IMR-90 (cell line): ENCODE results near the gene ADIG. TPM values are rescaled to one million over a fixed set of nuclear protein-coding genes. Genes with fewer than 3 reads are reported as not detected.

ENCODE experiments used
- ATAC-seq: fragments of 200-7000 bp; cut with Tn5 transposase; 2 replicates; pipeline ENCODE4 v1.9.1; 2020; ENCODE audit warnings: low read depth, mild to moderate bottlenecking, moderate library complexity
- BruUV-seq: library from RNA; stranded (reverse); fragments of 400-500 nt; replicated peaks from 2 replicates; lab custom pipeline; 2021; lab: Mats Ljungman, UMichigan
- CTCF ChIA-PET: fragments of 300-600 bp; formaldehyde crosslinking; extraction: SDS; loops from one replicate; lab custom pipeline; 2021; ENCODE audit warnings: antibody characterized with exemption; lab: Yijun Ruan, JAX
- POLR2A ChIA-PET: fragments of 300-600 bp; sonication (Branson Sonifier 250); formaldehyde crosslinking; loops from one replicate; lab custom pipeline; 2022; ENCODE audit warnings: antibody characterized with exemption; ENCODE audit not compliant: unreplicated experiment; lab: Charles Lee
- DNase-seq: peaks from one replicate; pipeline ENCODE4 v3.0.0; 2013
- H2AFZ ChIP-seq: replicated peaks from 2 replicates; pipeline ENCODE3; 2013; ENCODE audit warnings: low read length, mild to moderate bottlenecking; ENCODE audit not compliant: poor library complexity
- H2AK5ac ChIP-seq: 2 replicates; pipeline ENCODE4 v1.6.1; 2013; ENCODE audit warnings: low read depth, low read length, inconsistent platforms
- H2AK9ac ChIP-seq: replicated peaks from 2 replicates; pipeline ENCODE3; 2013; ENCODE audit warnings: mild to moderate bottlenecking, low read depth, low read length, moderate library complexity; ENCODE audit not compliant: poor library complexity
- H2BK120ac ChIP-seq: 2 replicates; pipeline ENCODE4 v1.6.1; 2013; ENCODE audit warnings: low read depth, low read length, inconsistent platforms
- H2BK15ac ChIP-seq: 3 replicates; pipeline ENCODE4 v1.6.1; 2013; ENCODE audit warnings: low read depth, low read length, inconsistent platforms
- H2BK20ac ChIP-seq: 2 replicates; pipeline ENCODE4 v1.6.1; 2013; ENCODE audit warnings: low read depth, mild to moderate bottlenecking, inconsistent platforms, low read length, moderate library complexity
- H2BK5ac ChIP-seq: 2 replicates; pipeline ENCODE4 v1.6.1; 2013; ENCODE audit warnings: mild to moderate bottlenecking, low read depth, low read length, inconsistent platforms; ENCODE audit not compliant: poor library complexity, severe bottlenecking
- H3K14ac ChIP-seq: replicated peaks from 2 replicates; pipeline ENCODE4 v1.6.1; 2013; ENCODE audit warnings: low read depth, low read length, inconsistent platforms
- H3K18ac ChIP-seq: 2 replicates; pipeline ENCODE4 v1.6.1; 2013; ENCODE audit warnings: low read depth, low read length, control low read depth
- H3K23ac ChIP-seq: 2 replicates; pipeline ENCODE4 v1.6.1; 2013; ENCODE audit warnings: low read depth, low read length, inconsistent platforms
- H3K27ac ChIP-seq: 2 replicates; pipeline ENCODE4 v1.5.1; 2013; ENCODE audit warnings: mild to moderate bottlenecking, control low read depth, low read length; ENCODE audit not compliant: insufficient read depth
- H3K27me3 ChIP-seq: 2 replicates; pipeline ENCODE4 v1.6.1; 2013; ENCODE audit warnings: low read length; ENCODE audit not compliant: control insufficient read depth, insufficient read depth
- H3K36me3 ChIP-seq: 2 replicates; pipeline ENCODE4 v1.6.1; 2013; ENCODE audit warnings: low read length, mixed read lengths; ENCODE audit not compliant: control insufficient read depth, insufficient read depth
- H3K4ac ChIP-seq: 2 replicates; pipeline ENCODE4 v1.6.1; 2013; ENCODE audit warnings: low read depth, low read length, inconsistent platforms
- H3K4me1 ChIP-seq: 2 replicates; pipeline ENCODE4 v1.6.1; 2013; ENCODE audit warnings: low read length, mixed read lengths; ENCODE audit not compliant: control insufficient read depth, insufficient read depth
- H3K4me2 ChIP-seq: 2 replicates; pipeline ENCODE4 v1.6.1; 2013; ENCODE audit warnings: low read depth, mild to moderate bottlenecking, control low read depth, low read length, moderate library complexity
- H3K4me3 ChIP-seq: 2 replicates; pipeline ENCODE4 v1.5.1; 2013; ENCODE audit warnings: low read depth, mild to moderate bottlenecking, control low read depth, low read length, moderate library complexity; ENCODE audit not compliant: insufficient read depth
- H3K56ac ChIP-seq: 2 replicates; pipeline ENCODE4 v1.6.1; 2013; ENCODE audit warnings: low read length, inconsistent platforms; ENCODE audit not compliant: insufficient read depth; ENCODE audit errors: extremely low read depth
- H3K79me1 ChIP-seq, 2 experiments: 2 replicates each; pipeline ENCODE4 v1.6.1; 2013; ENCODE audit warnings: low read length in 2 of 2, inconsistent platforms in 1 of 2, low read depth in 1 of 2
- H3K9ac ChIP-seq: 2 replicates; pipeline ENCODE4 v1.6.1; 2013; ENCODE audit warnings: low read depth, low read length, control low read depth
- H3K9me1 ChIP-seq: 2 replicates; pipeline ENCODE4 v1.6.1; 2013; ENCODE audit warnings: low read length, inconsistent platforms; ENCODE audit not compliant: insufficient read depth
- H3K9me3 ChIP-seq: 2 replicates; pipeline ENCODE4 v1.6.1; 2013; ENCODE audit warnings: low read length; ENCODE audit not compliant: control insufficient read depth, insufficient read depth
- H4K20me1 ChIP-seq: 2 replicates; pipeline ENCODE4 v1.6.1; 2013; ENCODE audit warnings: low read length, inconsistent platforms; ENCODE audit not compliant: insufficient read depth
- H4K5ac ChIP-seq: 2 replicates; pipeline ENCODE4 v1.6.1; 2013; ENCODE audit warnings: mild to moderate bottlenecking, low read depth, low read length, control low read depth
- H4K8ac ChIP-seq, 2 experiments: 2 replicates each; pipeline ENCODE4 v1.6.1; 2013; ENCODE audit warnings: low read depth in 2 of 2, low read length in 2 of 2, control low read depth in 1 of 2, inconsistent platforms in 1 of 2
- H4K91ac ChIP-seq: 2 replicates; pipeline ENCODE4 v1.6.1; 2013; ENCODE audit warnings: low read depth, low read length, inconsistent platforms; ENCODE audit not compliant: insufficient read depth
- ELK1 ChIP-seq: fragments of 150-350 bp; IDR thresholded peaks from 2 replicates; pipeline ENCODE4 v1.6.1; 2016; ENCODE audit warnings: low read depth, mild to moderate bottlenecking, low read length, moderate library complexity, borderline replicate concordance
- FOS ChIP-seq: fragments of 150-350 bp; IDR thresholded peaks from 2 replicates; pipeline ENCODE4 v1.6.1; 2016; ENCODE audit warnings: low read depth, low read length
- MAFK ChIP-seq: IDR thresholded peaks from 2 replicates; pipeline ENCODE4 v1.6.1; 2012; ENCODE audit warnings: low read depth, low read length, improper control_type of control experiment
- MAZ ChIP-seq: IDR thresholded peaks from 2 replicates; pipeline ENCODE4 v1.6.1; 2012; ENCODE audit warnings: low read depth, mild to moderate bottlenecking, low read length, improper control_type of control experiment, moderate library complexity, borderline replicate concordance
- MXI1 ChIP-seq: IDR thresholded peaks from 2 replicates; pipeline ENCODE4 v1.6.1; 2012; ENCODE audit warnings: low read depth, mild to moderate bottlenecking, low read length, moderate library complexity, borderline replicate concordance
- POLR2A ChIP-seq: IDR thresholded peaks from 2 replicates; pipeline ENCODE4 v1.6.1; 2012; ENCODE audit warnings: mild to moderate bottlenecking, low read depth, low read length
- SMC3 ChIP-seq: fragments of 150-350 bp; IDR thresholded peaks from 2 replicates; pipeline ENCODE4 v1.6.1; 2016; ENCODE audit warnings: low read depth, mild to moderate bottlenecking, antibody characterized with exemption, low read length, moderate library complexity
- WGBS, 2 experiments: methylation state at CpG; one replicate each; pipeline versions ENCODE4 v1.1.5 to v1.1.7; 2013; ENCODE audit warnings: missing lambda C conversion rate in 2 of 2; ENCODE audit not compliant: insufficient read length in 1 of 2; ENCODE audit errors: extremely low coverage in 2 of 2; 5-methylcytosine and 5-hydroxymethylcytosine counted together
- dilution Hi-C: fragments of 300-500 bp; cut with HindIII; formaldehyde crosslinking; loops from one replicate; pipeline ENCODE4 v1.14.3; 2018; ENCODE audit warnings: low sequenced_read_pairs; ENCODE audit not compliant: unreplicated experiment
- in situ Hi-C: fragments of 300-500 bp; cut with MboI; formaldehyde crosslinking; loops from 3 replicates; pipeline ENCODE4 v1.14.3; 2019; ENCODE audit warnings: low sequenced_read_pairs, inconsistent platforms, mixed read lengths
- intact Hi-C: fragments of 100-400 bp; cut with micrococcal nuclease; formaldehyde crosslinking; loops from 2 replicates; pipeline ENCODE4 v1.10.0; 2022
- polyA plus RNA-seq, 3 experiments: library from polyadenylated mRNA; depleted of rRNA; stranded (reverse); fragments of >200 nt; gene quantifications; 2 replicates each; pipeline ENCODE4 v1.2.3, GENCODE V29; 2012; ENCODE audit warnings: low replicate concordance in 1 of 3
- total RNA-seq: library from RNA; depleted of rRNA; stranded (reverse); fragments of >200 nt; gene quantifications from 2 replicates; pipeline ENCODE4 v1.2.3, GENCODE V29; 2012
- TF ChIP-seq, protein P1 (sequence below): fragments of 150-350 bp; IDR thresholded peaks from 2 replicates; pipeline ENCODE4 v1.6.1; 2017; ENCODE audit warnings: mild to moderate bottlenecking, antibody characterized with exemption, low read length, low read depth

ADIG gene
- total and polyA plus RNA-seq, 2 of the 4 experiments (the other 2 are of a cell fraction): not detected

DNA sequence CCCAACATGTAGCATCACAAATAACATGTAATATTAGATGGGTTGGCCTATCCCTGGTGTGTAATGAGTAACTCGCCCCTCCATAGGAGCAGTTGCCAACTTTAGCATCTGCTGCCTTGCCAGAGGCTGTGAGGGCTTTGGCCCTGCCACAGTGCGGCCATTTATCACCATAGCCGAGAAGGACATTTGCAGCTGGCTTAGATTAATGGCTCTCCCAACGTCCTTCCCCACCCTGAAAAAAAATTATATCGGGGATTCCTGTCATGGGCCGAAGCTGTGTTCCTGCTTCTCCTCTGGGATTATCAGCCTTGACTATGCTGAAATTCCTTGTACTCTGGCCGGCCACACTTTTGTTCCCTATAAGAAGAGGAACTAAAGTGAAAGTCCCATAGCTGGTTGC lies 7.6 kb upstream of the ADIG start:
- in situ Hi-C loops: no loop called here

More for the DNA sequence above, 7.6 kb upstream of the ADIG start:
- Histone ChIP-seq H2AFZ (no peak overlapping the region), H2BK120ac (no peak overlapping the region), H3K4me3 (no peak overlapping the region), H3K9ac (no peak overlapping the region), H3K9me3 (no peaks in the 10 kb centered on the region), H4K20me1 (no peaks in the 10 kb centered on the region), H3K4ac (no peak overlapping the region), H3K9me1 (0 out of 2 replicates have a peak, but pooled peaks cover 2% of the 10 kb centered on the region), H3K4me1 (no peaks in the 10 kb centered on the region), H3K14ac (no peak overlapping the region), H4K5ac (no peak overlapping the region), H4K91ac (no peak overlapping the region), H3K23ac (no peak overlapping the region), H3K27me3 (no peaks in the 10 kb centered on the region), H2AK9ac (no peak overlapping the region), H2BK20ac (no peak overlapping the region), H3K36me3 (peaks cover 23% of the 10 kb centered on the region), H4K8ac (no peak overlapping the region), H2BK5ac (no peak overlapping the region), H3K27ac (no peak overlapping the region), H3K79me1 (no peaks in the 10 kb centered on the region), H2BK15ac (no peak overlapping the region), H3K4me2 (no peak overlapping the region), H3K56ac (no peak overlapping the region), H2AK5ac (no peak overlapping the region), H3K18ac (no peak overlapping the region)
- ATAC-seq (no peak), DNase-seq (no peak)
- WGBS, 2 experiments: 56% methylated on average over 3 of the region's 7 CpGs; no CpG with 5 or more reads in 1 of the 2 experiments
- TF ChIP-seq MXI1 (no peak), ELK1 (no peak), MAFK (no peak), SMC3 (no peak), FOS (no peak), MAZ (no peak), POLR2A (no peak)
- TF ChIP-seq, protein P1, sequence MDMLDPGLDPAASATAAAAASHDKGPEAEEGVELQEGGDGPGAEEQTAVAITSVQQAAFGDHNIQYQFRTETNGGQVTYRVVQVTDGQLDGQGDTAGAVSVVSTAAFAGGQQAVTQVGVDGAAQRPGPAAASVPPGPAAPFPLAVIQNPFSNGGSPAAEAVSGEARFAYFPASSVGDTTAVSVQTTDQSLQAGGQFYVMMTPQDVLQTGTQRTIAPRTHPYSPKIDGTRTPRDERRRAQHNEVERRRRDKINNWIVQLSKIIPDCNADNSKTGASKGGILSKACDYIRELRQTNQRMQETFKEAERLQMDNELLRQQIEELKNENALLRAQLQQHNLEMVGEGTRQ: no peak
- intact Hi-C loops: no loop called here
- dilution Hi-C loops: no loop called here
- CTCF ChIA-PET: no interaction called here
- no TSS peak for BruUV-seq
- POLR2A ChIA-PET: no interaction called here
